IPS-20b (cell line): ENCODE results near the gene NAGLU.

Source experiments
- H3K27ac ChIP-seq: one replicate; pipeline ENCODE4 v1.5.1; 2013; ENCODE audit warnings: low read length
- H3K27me3 ChIP-seq: 2 replicates; pipeline ENCODE4 v1.6.1; 2013; ENCODE audit warnings: mild to moderate bottlenecking, low read length, inconsistent platforms; ENCODE audit not compliant: insufficient read depth
- H3K36me3 ChIP-seq: 2 replicates; pipeline ENCODE4 v1.6.1; 2013; ENCODE audit warnings: low read depth, mild to moderate bottlenecking, inconsistent platforms, low read length, moderate library complexity; ENCODE audit not compliant: insufficient read depth
- H3K4me1 ChIP-seq: 2 replicates; pipeline ENCODE4 v1.6.1; 2013; ENCODE audit warnings: mild to moderate bottlenecking, control low read depth, inconsistent platforms, low read length, moderate library complexity; ENCODE audit not compliant: insufficient read depth
- H3K4me3 ChIP-seq: 2 replicates; pipeline ENCODE4 v1.5.1; 2013; ENCODE audit warnings: mild to moderate bottlenecking, low read length, inconsistent platforms
- H3K9ac ChIP-seq: 2 replicates; pipeline ENCODE4 v1.6.1; 2013; ENCODE audit warnings: low read depth, mild to moderate bottlenecking, inconsistent platforms, low read length, moderate library complexity
- H3K9me3 ChIP-seq: 2 replicates; pipeline ENCODE4 v1.6.1; 2013; ENCODE audit warnings: mild to moderate bottlenecking, low read depth, low read length, inconsistent platforms; ENCODE audit not compliant: insufficient read depth

NAGLU gene

GRCh38 chr17:42561897-42562387 lies 25.9 kb downstream of the NAGLU start, which contains the start of gene COASY:
COASY (plus strand) TSS chr17:42562148; CDS start chr17:42562623, 475 bp downstream.
- H3K9me3 ChIP-seq, result no peaks in the 10 kb centered on the region
- peak within 1 kb of the TSS; percentile 79 for H3K4me3 ChIP-seq
- H3K36me3 ChIP-seq, result peaks cover 28% of the 10 kb centered on the region
- peak within 1 kb of the TSS; percentile 42 for H3K27ac ChIP-seq
- peak within 1 kb of the TSS; percentile 89 for H3K9ac ChIP-seq
- H3K27me3 ChIP-seq, result no peaks in the 10 kb centered on the region
- H3K4me1 ChIP-seq, result peaks cover 7% of the 10 kb centered on the region; the same call in 1 of the 2 replicates

- Histone ChIP-seq H3K36me3 (peaks cover 28% of the 10 kb centered on the region), H3K27me3 (no peaks in the 10 kb centered on the region), H3K27ac (no peak overlapping the region), H3K9me3 (no peaks in the 10 kb centered on the region), H3K4me3 (peak overlapping the region; percentile 79), H3K4me1 (peaks cover 7% of the 10 kb centered on the region; the same call in 1 of the 2 replicates), H3K9ac (peak overlapping the region; percentile 89)
Observed at GRCh38 chr17:42562388-42563142, 26.5 kb downstream of the NAGLU start.

GRCh38 chr17:42563143-42563509 lies 27.1 kb downstream of the NAGLU start:
- no peaks in the 10 kb centered on the region for H3K9me3 ChIP-seq
- no peak overlapping the region for H3K27ac ChIP-seq
- peaks cover 28% of the 10 kb centered on the region for H3K36me3 ChIP-seq
- peak overlapping the region; percentile 79 for H3K4me3 ChIP-seq
- H3K9ac ChIP-seq, result peak overlapping the region; percentile 89; the same call in 1 of the 2 replicates
- H3K4me1 ChIP-seq, result peaks cover 7% of the 10 kb centered on the region; the same call in 1 of the 2 replicates
- H3K27me3 ChIP-seq, result no peaks in the 10 kb centered on the region

GRCh38 chr17:42563543-42563942 lies 27.5 kb downstream of the NAGLU start:
- no peaks in the 10 kb centered on the region for H3K27me3 ChIP-seq
- peak overlapping the region; percentile 79; the same call in 1 of the 2 replicates for H3K4me3 ChIP-seq
- H3K36me3 ChIP-seq, result peaks cover 32% of the 10 kb centered on the region
- H3K27ac ChIP-seq, result no peak overlapping the region
- no peak overlapping the region for H3K9ac ChIP-seq
- H3K4me1 ChIP-seq, result peaks cover 7% of the 10 kb centered on the region; the same call in 1 of the 2 replicates
- no peaks in the 10 kb centered on the region for H3K9me3 ChIP-seq

GRCh38 chr17:42563950-42564349 lies 27.9 kb downstream of the NAGLU start:
- no peaks in the 10 kb centered on the region for H3K9me3 ChIP-seq
- H3K4me3 ChIP-seq, result no peak overlapping the region
- no peaks in the 10 kb centered on the region for H3K27me3 ChIP-seq
- no peak overlapping the region for H3K9ac ChIP-seq
- H3K27ac ChIP-seq, result no peak overlapping the region
- peaks cover 7% of the 10 kb centered on the region; the same call in 1 of the 2 replicates for H3K4me1 ChIP-seq
- H3K36me3 ChIP-seq, result peaks cover 35% of the 10 kb centered on the region

GRCh38 chr17:42564815-42565522 lies 28.9 kb downstream of the NAGLU start:
- Histone ChIP-seq H3K9ac (no peak overlapping the region), H3K36me3 (peaks cover 46% of the 10 kb centered on the region)

GRCh38 chr17:42565523-42566214 lies 29.6 kb downstream of the NAGLU start:
- Histone ChIP-seq H3K9me3 (no peaks in the 10 kb centered on the region), H3K36me3 (peaks cover 52% of the 10 kb centered on the region), H3K9ac (peak overlapping the region; percentile 86; the same call in 1 of the 2 replicates), H3K4me1 (peaks cover 7% of the 10 kb centered on the region; the same call in 1 of the 2 replicates), H3K27ac (no peak overlapping the region), H3K27me3 (no peaks in the 10 kb centered on the region), H3K4me3 (no peak overlapping the region)

More at GRCh38 chr17:42564815-42565522, 28.9 kb downstream of the NAGLU start:
- H3K27me3 ChIP-seq, result no peaks in the 10 kb centered on the region
- no peak overlapping the region for H3K4me3 ChIP-seq
- no peak overlapping the region for H3K27ac ChIP-seq
- no peaks in the 10 kb centered on the region for H3K9me3 ChIP-seq
- peaks cover 7% of the 10 kb centered on the region; the same call in 1 of the 2 replicates for H3K4me1 ChIP-seq

GRCh38 chr17:42566215-42566882 lies 30.3 kb downstream of the NAGLU start:
- Histone ChIP-seq H3K4me1 (peaks cover 7% of the 10 kb centered on the region; the same call in 1 of the 2 replicates), H3K9ac (peak overlapping the region; percentile 86; the same call in 1 of the 2 replicates), H3K4me3 (peak overlapping the region; percentile 91), H3K9me3 (no peaks in the 10 kb centered on the region), H3K27ac (peak overlapping the region; percentile 98), H3K36me3 (peaks cover 59% of the 10 kb centered on the region), H3K27me3 (no peaks in the 10 kb centered on the region)

GRCh38 chr17:42566883-42567573 lies 31.0 kb downstream of the NAGLU start, which contains the start of gene MLX:
MLX (plus strand) TSS chr17:42567100; CDS start chr17:42567125, 25 bp downstream.
- no peaks in the 10 kb centered on the region for H3K27me3 ChIP-seq
- peaks cover 66% of the 10 kb centered on the region for H3K36me3 ChIP-seq
- peak within 1 kb of the TSS; percentile 98 for H3K27ac ChIP-seq
- peak within 1 kb of the TSS; percentile 89 for H3K9ac ChIP-seq
- peak within 1 kb of the TSS; percentile 91 for H3K4me3 ChIP-seq
- H3K4me1 ChIP-seq, result peaks cover 7% of the 10 kb centered on the region; the same call in 1 of the 2 replicates
- no peaks in the 10 kb centered on the region for H3K9me3 ChIP-seq

- Histone ChIP-seq H3K36me3 (peaks cover 77% of the 10 kb centered on the region), H3K27me3 (no peaks in the 10 kb centered on the region), H3K4me3 (no peak overlapping the region), H3K27ac (no peak overlapping the region), H3K9ac (no peak overlapping the region), H3K4me1 (no peaks in the 10 kb centered on the region), H3K9me3 (no peaks in the 10 kb centered on the region)
Observed at GRCh38 chr17:42568341-42569111, 32.5 kb downstream of the NAGLU start.
